Occipital lobe (tissue), 2 donors: Measurements from ENCODE around the gene FAM149B1. TPM values are rescaled to one million over a fixed set of nuclear protein-coding genes. Genes with fewer than 3 reads are reported as not detected.

Experiments used
- DNase-seq: peaks from one replicate; lab custom pipeline; 2025; lab: John Stamatoyannopoulos, UW
- total RNA-seq: library from RNA; depleted of rRNA; stranded (reverse); fragments of >200 nt; gene quantifications from one replicate; pipeline ENCODE4 v1.2.3, GENCODE V29; 2014

The FAM149B1 gene
- total RNA-seq, 1 donor from 2014 or later, result 30.1 TPM

DNA sequence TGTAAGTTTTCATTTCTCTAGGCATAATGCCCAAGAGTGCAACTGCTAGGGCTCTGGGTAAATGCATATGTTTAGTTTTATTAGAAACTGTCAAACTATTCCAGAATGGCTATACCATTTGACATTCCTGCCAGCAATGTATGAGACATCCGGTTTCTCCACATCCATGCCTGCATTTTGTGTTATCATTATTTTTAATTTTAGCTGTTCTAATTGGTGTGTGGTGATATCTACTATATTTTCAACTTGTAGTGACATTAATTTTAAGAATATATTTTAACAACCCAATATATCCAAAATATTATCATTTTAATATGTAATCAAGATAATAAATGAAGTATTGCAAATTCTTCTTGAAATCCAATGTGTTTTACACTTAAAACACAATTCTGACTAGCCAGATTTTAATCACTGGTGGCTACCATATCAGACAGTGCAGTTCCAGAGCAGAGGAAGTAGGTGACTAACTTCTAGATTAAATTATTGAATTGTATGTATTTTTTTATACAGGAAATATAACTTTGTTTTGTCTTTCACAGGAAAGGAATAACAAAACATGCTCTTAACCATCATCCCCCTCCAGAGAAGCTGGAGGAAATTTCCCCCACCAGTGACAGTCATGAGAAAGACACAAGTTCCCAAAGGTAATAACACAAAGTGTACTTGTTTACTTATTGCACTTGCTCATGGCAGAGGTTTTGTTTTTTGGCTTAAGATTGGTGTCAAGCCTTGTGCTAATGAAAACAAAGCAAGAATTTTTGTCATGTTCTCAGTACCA lies 6.4 kb downstream of the FAM149B1 start:
- no peak for DNase-seq

DNA sequence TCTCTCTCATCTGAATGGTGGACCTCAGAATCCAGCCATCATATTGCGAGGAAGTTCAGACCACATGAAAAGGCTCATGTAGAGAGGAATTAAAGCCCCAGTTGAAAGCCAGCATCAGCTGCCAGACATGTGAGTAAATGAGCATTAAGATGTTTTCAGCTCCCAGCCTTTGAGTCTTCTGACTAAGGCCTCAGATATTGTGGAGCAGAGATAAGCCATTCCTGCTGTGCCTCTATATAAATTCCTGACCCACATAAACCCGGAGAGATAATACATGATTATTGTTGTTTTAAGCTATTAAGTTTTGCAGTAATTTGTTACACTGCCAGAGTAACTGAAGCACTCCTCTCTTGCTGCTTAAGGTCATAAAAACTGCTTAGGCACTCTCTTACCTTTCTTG lies 14.6 kb downstream of the FAM149B1 start:
- no peak for DNase-seq

DNA sequence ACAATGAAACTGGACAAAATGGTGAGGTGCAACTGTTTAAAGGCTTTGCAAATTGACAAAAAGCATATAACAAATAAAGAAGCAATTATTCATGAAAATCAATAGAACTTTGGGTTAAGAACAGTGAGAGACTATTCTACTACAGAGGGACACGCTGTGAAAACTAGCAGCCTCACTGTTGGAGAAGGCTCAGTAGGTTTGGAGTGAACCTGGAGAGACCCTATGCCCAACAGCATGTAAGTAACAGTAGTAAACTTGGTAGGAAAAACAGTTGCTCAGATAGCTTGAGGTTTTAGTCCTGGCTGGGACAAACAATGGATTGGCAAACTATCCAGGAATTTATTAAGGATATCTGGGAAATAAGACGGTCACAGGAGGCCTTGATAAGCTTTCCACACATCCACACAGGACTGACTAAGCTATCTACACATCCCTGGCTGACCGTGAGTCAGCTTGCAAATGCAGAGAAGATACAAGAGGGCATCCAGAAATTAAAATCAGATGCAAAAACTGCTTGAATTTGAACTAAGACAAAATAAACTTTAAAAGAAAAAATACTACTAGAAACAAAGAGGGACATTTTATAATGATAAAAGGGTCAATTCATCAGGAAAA lies 15.9 kb downstream of the FAM149B1 start:
- DNase-seq, result no peak

DNA sequence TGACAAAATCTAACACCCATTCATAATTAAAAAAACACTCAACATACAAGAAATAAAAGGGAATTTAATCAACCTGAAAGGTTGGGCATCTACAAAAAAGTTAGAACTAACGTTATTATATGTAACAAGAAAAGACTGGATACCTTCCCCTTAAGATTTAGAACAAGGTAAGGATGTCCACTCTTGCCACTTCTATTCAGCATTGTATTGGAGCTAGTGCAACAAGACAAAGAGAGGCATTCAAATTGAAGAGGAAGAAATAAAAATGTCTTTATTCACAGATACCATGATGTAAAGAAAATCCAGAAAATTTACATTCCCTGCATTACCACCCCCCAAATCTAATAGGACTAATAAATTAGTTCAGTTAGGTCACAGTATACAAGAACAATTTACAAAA lies 18.3 kb downstream of the FAM149B1 start:
- DNase-seq, result no peak

DNA sequence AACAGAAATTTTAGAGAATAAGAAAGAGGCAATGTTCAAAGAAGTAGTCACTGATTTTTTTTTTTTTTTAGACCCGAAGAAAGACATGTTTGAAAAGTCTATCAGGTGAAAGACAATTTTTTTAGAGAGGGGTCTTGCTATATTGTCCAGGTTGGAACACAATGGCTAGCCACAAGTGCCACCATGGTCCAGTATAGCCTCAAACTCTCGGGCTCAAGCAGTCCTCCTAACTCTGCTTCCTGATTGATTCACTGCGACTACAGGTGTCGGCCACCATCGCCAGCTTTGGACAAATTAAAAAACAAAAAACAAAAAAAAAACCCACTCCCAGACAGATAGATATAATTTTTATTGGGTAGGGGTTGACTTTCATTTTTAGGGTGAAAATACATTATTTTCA lies 22.3 kb downstream of the FAM149B1 start:
- no peak for DNase-seq

DNA sequence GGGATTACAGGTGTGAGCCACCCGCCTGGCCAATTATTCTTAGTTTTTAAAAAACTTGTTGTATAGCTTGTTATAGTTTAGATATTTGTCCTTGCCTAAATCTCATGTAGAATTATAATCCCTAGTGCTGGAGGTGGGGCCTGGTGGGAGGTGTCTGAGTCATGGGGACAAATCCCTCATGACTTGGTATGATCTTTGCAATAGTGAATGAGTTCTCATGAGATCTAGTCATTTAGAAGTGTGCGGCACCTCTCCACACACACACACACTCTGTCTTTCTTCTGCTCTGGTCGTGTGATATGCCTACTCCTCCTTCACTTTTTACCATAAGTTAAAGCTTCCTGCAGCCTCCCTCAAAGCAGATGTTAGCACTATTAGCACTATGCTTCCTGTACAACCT lies 37.2 kb downstream of the FAM149B1 start:
- DNase-seq, result no peak

DNA sequence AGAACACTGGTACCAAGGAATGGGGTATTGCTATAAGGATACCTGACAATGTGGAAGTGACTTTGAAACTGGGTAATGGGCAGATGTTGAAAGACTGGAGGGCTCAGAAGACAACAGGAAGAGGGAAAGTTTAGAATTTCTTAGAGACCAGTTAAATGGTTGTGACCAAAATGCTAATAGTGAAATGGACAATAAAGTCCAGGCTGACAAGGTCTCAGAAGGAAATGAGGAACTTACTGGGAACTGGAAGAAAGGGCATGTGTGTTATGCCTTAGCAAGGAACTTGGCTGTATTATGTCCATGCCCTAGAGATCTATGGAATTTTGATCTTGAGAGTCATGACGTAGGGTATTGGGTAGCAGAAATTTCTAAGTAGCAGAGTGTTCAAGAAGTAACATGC lies 38.0 kb downstream of the FAM149B1 start:
- no peak for DNase-seq

DNA sequence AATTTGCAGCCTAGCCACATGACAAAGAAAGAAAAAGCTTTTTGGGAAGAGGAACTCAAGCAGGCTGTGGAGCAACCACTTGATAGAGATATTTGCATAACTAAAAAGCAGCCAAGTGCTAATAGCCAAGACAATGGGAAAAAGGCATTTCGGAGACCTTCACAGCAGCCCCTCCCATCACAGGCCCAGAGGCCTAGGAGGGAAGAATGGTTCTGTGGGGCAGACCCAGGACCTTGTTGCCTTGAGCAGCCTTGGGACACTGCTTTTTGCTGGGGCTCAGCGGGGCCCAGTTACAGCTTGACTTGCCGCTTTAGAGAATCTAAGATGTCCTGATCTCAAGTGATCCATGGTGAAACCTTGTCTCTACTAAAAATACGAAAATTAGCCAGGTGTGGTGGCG lies 38.5 kb downstream of the FAM149B1 start:
- no peak for DNase-seq

DNA sequence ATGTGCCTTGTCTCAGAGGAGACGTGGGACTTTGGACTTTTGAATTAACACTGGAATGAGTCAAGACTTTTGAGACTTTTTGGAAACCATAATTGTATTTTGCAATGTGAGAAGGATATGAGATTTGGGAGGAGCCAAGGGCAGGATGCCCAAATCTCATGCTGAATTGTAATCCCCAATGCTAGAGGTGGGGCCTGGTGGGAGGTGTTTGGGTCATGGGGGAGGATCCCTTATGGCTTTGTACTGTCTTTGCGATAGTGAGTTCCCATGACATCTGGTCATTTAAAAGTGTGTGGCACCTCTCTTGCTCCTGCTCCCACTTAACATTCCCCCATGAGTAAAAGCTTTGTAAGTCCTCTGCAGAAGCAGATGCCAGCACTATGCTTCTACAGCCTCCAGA lies 40.0 kb downstream of the FAM149B1 start:
- DNase-seq, result no peak

DNA sequence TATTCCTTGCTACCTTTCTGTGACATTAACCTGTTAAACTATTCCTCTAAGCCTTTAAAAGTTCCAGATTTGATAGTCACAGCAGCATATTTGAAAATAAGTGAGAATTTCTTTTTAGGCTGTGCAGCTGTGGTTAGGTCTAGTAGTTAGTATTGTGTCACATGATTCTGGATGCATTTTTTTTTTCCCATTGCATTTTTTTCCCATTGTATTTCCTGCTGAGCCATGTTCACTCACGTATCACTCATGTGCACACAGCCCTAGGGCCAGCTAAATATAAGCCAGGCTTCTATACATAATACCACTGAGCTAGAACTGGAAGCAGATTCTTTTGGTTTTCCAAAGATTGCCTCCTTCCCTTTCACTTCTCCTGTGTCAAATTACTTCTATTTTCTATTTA lies 41.8 kb downstream of the FAM149B1 start:
- no peak for DNase-seq

DNA sequence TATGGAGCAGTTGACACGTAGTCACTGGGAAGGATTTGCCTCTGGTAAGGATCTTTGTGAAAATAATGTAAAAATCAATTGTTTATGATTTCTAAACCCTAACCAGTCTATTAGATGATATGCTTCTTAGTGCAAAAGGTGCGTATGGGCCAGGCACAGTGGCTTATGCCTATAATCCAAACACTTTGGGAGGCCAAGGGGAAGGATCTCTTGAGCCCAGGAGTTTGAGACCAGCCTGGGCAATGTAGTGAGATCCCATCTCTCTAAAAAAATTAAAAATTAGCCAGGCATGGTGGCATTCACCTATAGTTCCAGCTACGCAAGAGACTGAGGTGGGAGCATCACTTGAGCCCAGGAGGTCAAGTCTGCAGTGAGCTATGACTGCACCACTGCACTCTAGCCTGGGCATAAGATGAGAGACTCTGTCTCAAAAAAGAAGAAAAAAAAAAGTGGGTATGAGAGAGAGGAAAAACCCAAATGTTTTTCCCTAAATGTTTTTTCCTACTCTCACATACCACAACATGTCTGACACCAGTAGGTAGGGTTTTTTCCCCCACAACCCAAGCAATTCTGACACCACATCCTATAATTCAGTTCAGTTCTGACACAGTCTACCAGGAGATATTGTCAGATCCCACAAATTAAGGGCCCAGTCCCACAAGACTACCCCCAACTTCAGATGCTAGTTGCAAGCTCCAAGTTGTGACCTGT lies 42.6 kb downstream of the FAM149B1 start:
- DNase-seq, result no peak

DNA sequence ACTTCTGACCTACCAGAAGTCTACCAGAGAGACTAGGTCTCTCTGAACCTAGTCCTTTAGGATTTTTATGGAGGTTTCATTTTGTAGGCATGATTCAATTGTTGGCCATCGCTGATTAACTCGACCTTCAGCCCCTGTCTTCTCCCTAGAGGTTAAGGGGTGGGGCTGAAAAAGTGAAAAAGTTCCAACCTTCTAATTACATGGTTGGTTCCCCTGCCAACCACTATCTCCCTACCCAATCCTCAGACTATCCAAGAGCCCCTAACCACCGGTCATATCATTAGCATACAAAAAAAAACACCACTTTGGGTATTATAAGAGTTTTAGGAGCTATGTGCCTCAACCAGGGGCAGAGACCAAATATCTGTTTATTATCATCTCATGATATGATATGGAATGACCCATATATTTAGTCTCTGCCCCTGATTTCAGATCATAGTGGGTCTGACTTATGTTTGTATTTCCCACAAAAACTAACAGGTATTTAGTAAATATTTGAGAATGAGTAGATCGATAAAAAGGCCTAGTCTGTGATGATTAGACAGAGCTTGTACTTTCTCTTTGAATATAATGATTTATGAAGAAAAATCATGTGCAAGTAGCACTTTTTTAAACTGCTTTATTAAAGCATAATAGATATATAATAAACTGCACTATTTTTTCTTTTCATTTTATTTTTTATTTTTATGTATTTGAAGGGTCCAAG lies 43.3 kb downstream of the FAM149B1 start:
- DNase-seq, result no peak

DNA sequence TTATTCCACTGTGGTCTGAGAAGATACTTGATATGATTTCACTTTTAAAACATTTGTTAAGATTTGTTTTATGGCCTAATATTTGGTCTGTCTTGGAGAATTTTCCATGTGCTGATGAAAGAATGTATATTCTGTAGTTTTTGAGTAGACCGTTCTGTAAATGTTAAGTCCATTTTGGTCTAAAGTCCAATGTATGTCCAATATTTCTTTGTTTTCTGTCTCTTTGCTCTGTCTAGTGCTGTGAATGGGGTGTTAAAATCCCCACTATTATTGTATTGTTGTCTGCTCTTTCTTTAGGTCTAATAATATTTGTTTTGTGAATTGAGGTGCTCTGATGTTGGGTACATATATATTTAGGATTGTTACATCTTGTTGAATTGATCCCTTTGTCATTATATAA lies 47.8 kb downstream of the FAM149B1 start:
- DNase-seq, result no peak

DNA sequence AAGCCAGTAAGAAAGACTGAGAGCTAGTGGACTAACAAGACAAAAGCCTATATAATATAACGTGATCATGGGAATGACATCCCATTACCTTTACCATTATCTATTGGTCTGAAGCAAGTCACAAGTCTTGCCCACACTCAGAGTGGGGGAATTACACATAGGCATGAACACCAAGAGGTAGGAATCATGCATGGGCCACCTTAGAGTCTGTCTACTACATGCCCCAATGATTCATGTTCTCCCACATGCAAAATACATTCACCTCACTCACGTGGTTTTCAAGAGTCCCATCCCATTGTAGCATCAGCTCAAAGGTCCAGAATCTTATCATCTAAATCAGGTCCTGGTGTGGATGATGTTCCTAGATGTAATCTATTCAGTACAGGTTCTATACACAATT lies 49.7 kb downstream of the FAM149B1 start:
- DNase-seq, result no peak

DNA sequence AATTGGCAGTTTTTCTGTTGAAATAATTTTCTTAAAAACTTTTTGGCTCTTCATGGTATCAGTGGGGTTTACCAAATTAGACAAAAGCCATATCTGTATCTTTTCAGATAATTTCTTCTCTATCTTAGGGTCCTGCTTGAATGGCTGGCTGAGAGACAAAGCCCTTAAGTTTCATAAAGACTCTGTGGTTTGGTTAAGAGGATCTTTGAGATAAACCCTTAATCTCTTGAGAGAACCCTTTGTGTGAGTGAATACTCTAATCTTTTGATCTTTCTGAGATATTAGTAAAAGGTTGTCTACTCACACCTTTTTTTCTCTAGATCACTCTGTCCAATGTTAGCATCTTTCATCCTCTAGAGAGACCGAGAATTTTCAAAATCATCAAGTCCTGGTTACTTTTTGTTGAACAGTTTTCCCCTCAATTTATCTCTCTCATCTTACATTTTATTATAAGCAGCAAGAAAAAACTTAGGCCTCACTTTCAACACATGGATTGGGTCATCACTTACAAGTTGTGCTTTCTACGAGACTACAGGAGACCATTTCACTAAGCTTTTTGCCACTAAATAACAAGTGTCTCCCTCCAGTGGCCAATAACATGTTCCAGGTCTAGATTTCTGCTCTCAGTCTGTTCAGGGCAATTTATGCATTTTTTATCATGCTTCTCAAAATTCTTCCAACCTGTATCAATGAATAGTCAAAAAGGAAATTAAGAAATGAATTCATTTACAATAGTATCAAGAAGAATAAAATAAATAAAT lies 50.7 kb downstream of the FAM149B1 start:
- no peak for DNase-seq

DNA sequence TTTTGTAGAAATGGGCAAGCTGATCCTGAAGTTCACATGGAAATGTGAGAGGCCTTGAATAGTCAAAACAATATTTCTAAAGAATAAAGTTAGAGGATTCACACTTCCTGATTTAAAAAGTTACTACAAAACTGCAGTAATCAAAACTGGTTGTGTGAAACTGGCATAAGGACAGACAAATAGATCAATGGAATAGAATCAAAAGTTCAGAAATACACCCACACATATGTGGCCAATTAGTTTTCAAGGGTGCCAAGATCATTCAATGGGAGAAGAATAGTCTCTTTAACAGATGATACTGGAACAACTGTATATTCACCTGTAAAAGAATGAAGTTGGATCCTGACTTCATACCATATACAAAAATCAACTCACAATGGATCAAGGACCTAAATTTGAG lies 51.5 kb downstream of the FAM149B1 start:
- no peak for DNase-seq

DNA sequence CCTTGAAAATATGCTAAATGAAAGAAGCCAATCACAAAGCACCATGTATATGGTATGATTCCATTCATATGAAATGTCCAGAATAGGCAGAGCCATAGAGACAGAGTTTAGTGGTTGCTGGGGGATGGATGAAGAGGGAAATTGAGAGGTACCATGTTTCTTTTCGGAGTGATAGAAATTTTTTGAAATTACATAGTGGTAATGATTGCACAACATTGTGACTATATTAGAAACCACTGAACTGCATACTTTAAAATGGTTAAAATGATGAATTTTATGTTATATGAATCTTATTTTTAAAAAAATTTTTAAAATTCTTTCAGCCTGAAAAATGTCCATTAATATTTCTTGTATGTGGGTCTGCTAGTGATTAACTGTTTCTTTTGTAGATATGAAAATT lies 53.1 kb downstream of the FAM149B1 start:
- no peak for DNase-seq

DNA sequence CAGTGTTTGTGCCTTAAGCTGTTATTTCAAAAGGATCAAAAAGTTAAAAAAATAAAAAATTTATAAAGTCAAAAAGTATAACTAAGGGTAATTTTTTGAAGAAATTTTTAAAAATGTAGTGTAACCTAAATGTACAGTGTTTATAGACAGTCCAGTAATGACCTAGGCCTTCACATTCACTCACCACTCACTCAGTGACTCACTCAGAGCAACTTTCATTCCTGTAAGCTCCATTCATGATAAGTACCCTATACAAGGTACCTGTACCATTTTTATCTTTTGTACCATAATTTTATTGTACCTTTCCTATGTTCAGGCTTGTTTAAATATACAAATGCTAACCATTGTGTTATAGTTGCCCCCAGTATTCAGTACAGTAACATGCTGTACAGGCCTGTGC lies 57.6 kb downstream of the FAM149B1 start:
- no peak for DNase-seq

DNA sequence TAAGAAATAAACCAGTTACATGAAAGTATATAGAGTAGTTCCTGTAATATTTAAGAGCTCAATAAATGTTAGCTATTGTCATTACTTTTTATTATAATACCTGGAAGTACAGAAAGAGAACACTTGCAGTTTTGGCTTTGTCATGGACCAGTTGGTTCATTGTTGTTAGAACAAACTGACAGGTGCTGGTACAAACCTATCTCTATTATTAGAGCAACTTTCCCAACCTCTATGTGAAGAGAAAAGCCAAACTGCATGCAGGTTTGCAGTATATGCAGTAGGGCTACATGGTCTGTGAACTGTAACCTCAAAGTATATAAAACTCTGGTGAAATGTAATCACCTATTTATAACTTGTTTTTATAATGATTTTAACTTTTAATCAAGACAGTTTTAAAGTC lies 58.7 kb downstream of the FAM149B1 start:
- no peak for DNase-seq

DNA sequence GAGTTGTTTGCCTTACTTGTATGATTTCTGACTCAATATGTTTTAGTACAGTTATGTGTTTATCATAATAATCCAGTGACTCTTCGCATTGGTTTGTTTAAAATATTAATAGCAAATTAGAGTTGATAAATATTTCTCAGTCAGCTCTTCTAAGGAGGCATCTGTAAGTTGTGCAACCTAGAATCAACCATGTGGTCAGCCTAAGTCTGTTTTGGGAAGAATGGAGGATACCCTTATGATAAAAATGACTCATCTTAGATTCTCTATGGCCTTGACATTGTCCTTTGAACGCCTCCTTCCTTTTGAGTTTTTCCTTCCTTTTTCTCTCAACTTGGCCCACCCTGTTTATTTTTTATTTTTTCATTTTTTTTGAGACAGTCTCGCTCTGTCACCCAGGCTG lies 60.3 kb downstream of the FAM149B1 start:
- DNase-seq, result no peak

DNA sequence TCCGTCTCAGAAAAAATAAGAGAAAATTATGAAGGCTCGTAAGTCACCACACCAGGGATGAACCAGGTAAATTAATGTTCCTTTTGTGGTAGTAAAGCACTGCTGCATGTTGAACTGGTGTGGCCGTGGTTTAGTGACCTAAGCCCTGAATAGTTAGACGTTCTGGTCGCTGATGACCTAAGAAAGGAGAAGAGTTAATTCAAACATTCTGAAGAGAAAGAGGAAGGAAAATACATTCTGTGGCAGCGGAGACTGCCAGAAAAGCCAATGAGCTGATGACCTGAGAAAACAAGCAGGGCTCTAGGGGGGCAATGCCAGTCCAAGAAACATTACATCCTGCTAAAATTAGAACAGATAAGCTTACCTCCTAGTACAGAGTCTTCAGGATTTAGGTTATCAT lies 61.6 kb downstream of the FAM149B1 start:
- DNase-seq, result no peak
